CD14-positive monocyte (primary cell): ENCODE results near the gene MSI1. TPM values are rescaled to one million over a fixed set of nuclear protein-coding genes. Genes with fewer than 3 reads are reported as not detected.

Experiments
- DNase-seq, 3 donors: peaks; one replicate each; pipeline ENCODE4 v3.0.0-alpha.2; 2011 to 2022
- H2AFZ ChIP-seq: 2 replicates; pipeline ENCODE4 v1.6.0; 2012; ENCODE audit warnings: mild to moderate bottlenecking, low read depth, low read length, inconsistent platforms; ENCODE audit not compliant: insufficient read depth, poor library complexity, severe bottlenecking
- H3K27ac ChIP-seq, 2 donors: 1 replicate in 1 of 2; 2 replicates in 1 of 2; pipeline ENCODE4 v1.5.1; 2012 to 2013; ENCODE audit warnings: low read length in 2 of 2, control low read depth in 1 of 2, inconsistent platforms in 1 of 2, low read depth in 1 of 2, mild to moderate bottlenecking in 1 of 2
- H3K27me3 ChIP-seq, 2 donors: one replicate each; pipeline versions ENCODE4 v1.6.0 to v1.6.1; 2011 to 2013; ENCODE audit warnings: low read length in 2 of 2; ENCODE audit not compliant: control insufficient read depth in 2 of 2, insufficient read depth in 2 of 2
- H3K36me3 ChIP-seq, 2 donors: replicated peaks in 1 of 2; 1 replicate in 1 of 2; 2 replicates in 1 of 2; pipeline versions ENCODE4 v1.5.1 to v1.6.1; 2012 to 2013; ENCODE audit warnings: low read length in 2 of 2, control low read depth in 1 of 2, inconsistent platforms in 1 of 2, mild to moderate bottlenecking in 1 of 2; ENCODE audit not compliant: insufficient read depth in 2 of 2, control insufficient read depth in 1 of 2
- H3K4me1 ChIP-seq, 2 donors: 1 replicate in 1 of 2; 2 replicates in 1 of 2; pipeline versions ENCODE4 v1.5.1 to v1.6.1; 2012 to 2013; ENCODE audit warnings: low read length in 2 of 2, control low read depth in 1 of 2, inconsistent platforms in 1 of 2, mild to moderate bottlenecking in 1 of 2, moderate library complexity in 1 of 2; ENCODE audit not compliant: insufficient read depth in 2 of 2, control insufficient read depth in 1 of 2
- H3K4me2 ChIP-seq: replicated peaks from 2 replicates; pipeline ENCODE3; 2012; ENCODE audit warnings: low read length, moderate library complexity, mild to moderate bottlenecking; ENCODE audit not compliant: poor library complexity, severe bottlenecking; ENCODE audit errors: extremely low read depth
- H3K4me3 ChIP-seq, 3 experiments: fragments of 200-600 bp in 1 of 3; sonication (generic) in 1 of 3; replicated peaks in 1 of 3; 1 replicate in 2 of 3; 2 replicates in 1 of 3; pipeline ENCODE4 v1.5.1; 2011 to 2013; ENCODE audit warnings: low read length in 3 of 3, mild to moderate bottlenecking in 3 of 3, control low read depth in 2 of 3, low read depth in 2 of 3, inconsistent platforms in 1 of 3, moderate library complexity in 1 of 3
- H3K79me2 ChIP-seq: 2 replicates; pipeline ENCODE4 v1.6.0; 2012; ENCODE audit warnings: mild to moderate bottlenecking, control low read depth, inconsistent platforms, low read length, moderate library complexity; ENCODE audit not compliant: insufficient read depth
- H3K9ac ChIP-seq: 2 replicates; pipeline ENCODE4 v1.6.0; 2017; ENCODE audit warnings: low read length, mild to moderate bottlenecking; ENCODE audit not compliant: insufficient read depth, poor library complexity, severe bottlenecking
- H3K9me3 ChIP-seq, 2 donors: replicated peaks in 1 of 2; 1 replicate in 1 of 2; 2 replicates in 1 of 2; pipeline versions ENCODE4 v1.5.1 to v1.6.1; 2012 to 2013; ENCODE audit warnings: low read length in 2 of 2, control low read depth in 1 of 2; ENCODE audit not compliant: control insufficient read depth in 1 of 2, insufficient read depth in 1 of 2
- H4K20me1 ChIP-seq: 2 replicates; pipeline ENCODE4 v1.6.0; 2012; ENCODE audit warnings: mild to moderate bottlenecking, low read length, control low read depth, moderate library complexity; ENCODE audit not compliant: insufficient read depth
- H3K27ac Mint-ChIP-seq, 7 donors: one replicate each; pipeline ENCODE4 v1.8.0; 2020; ENCODE audit warnings: mild to moderate bottlenecking in 7 of 7, mixed read lengths in 7 of 7, moderate library complexity in 6 of 7, inconsistent platforms in 2 of 7
- H3K27me3 Mint-ChIP-seq, 3 donors: one replicate each; pipeline ENCODE4 v1.8.0; 2021 to 2022; ENCODE audit warnings: low read depth in 3 of 3, mild to moderate bottlenecking in 3 of 3, mixed read lengths in 3 of 3, moderate library complexity in 3 of 3, inconsistent platforms in 1 of 3
- H3K36me3 Mint-ChIP-seq, 2 donors: one replicate each; pipeline ENCODE4 v1.8.0; 2020; ENCODE audit warnings: mixed read lengths in 2 of 2, inconsistent platforms in 1 of 2, mild to moderate bottlenecking in 1 of 2
- H3K4me1 Mint-ChIP-seq: one replicate; pipeline ENCODE4 v1.8.0; 2020; ENCODE audit warnings: mild to moderate bottlenecking, mixed read lengths
- H3K4me3 Mint-ChIP-seq, 2 donors: one replicate each; pipeline ENCODE4 v1.8.0; 2020; ENCODE audit warnings: mild to moderate bottlenecking in 2 of 2, mixed read lengths in 2 of 2, moderate library complexity in 1 of 2
- H3K9me3 Mint-ChIP-seq, 7 donors: one replicate each; pipeline ENCODE4 v1.8.0; 2020 to 2022; ENCODE audit warnings: mixed read lengths in 7 of 7, mild to moderate bottlenecking in 6 of 7, moderate library complexity in 6 of 7, inconsistent platforms in 2 of 7
- WGBS: methylation state at CpG from one replicate; pipeline ENCODE4 v1.1.5; 2013; ENCODE audit warnings: missing lambda C conversion rate; ENCODE audit not compliant: insufficient coverage; 5-methylcytosine and 5-hydroxymethylcytosine counted together
- intact Hi-C, 2 donors: fragments of 100-400 bp; cut with micrococcal nuclease; formaldehyde crosslinking; loops; one replicate each; pipeline versions ENCODE4 v1.15.0 to v1.15.1; 2023
- polyA plus RNA-seq, 3 donors: library from polyadenylated mRNA; depleted of rRNA in 1 of 3; unstranded in 2 of 3; stranded (reverse) in 1 of 3; fragments of 300-500 nt in 2 of 3; fragments of >200 nt in 1 of 3; fragmentation: Illumina TruSeq in 2 of 3; gene quantifications; 1 replicate in 2 of 3; 2 replicates in 1 of 3; pipeline ENCODE4 v1.2.3, GENCODE V29; 2012 to 2021
- TF ChIP-seq, protein P1 (sequence below): fragments of 200-600 bp; IDR thresholded peaks from one replicate; pipeline ENCODE4 v1.8.0; 2022; ENCODE audit warnings: antibody characterized with exemption, mild to moderate bottlenecking

MSI1 gene
- polyA plus RNA-seq, 3 donors = not detected

DNA sequence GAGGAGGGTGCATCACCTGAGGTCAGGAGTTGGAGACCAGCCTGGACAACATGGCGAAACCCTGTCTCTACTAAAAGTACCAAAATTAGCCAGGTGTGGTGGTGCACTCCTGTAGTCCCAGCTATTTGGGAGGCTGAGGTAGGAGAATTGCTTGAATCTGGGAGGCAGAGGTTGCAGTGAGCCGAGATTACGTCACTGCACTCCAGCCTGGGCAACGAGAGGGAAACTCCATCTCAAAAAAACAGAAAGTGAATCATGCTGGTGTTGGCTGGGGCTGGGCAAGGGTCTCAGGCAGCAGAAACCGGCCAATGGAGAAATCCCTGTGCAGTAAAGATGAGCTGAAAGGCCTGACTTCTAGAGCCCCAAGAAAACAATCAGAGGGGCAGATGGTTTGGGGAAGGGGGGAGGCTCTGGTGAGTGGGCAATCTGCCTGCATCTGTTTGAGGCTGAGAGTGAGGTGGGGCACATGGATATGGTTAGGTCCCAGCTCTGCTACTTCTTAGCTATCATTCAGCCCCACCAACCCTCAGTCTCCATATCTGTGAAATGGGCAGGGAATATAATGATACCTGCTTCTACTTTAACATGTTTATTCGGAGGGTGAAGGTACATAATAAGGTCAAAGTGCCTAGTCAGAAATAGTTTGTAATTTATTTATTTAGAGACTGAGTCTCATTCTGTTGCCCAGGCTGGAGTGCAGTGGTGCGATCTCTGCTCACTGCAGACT, 47.7 kb upstream of the MSI1 start:
- Histone ChIP-seq H3K9me3 (no peaks in the 10 kb centered on the region), H3K4me3 (no peak overlapping the region), H3K9ac (no peak overlapping the region), H3K27ac (no peak overlapping the region), H3K79me2 (no peaks in the 10 kb centered on the region), H4K20me1 (no peaks in the 10 kb centered on the region), H3K36me3 (no peaks in the 10 kb centered on the region), H3K27me3 (no peaks in the 10 kb centered on the region), H3K4me1 (no peaks in the 10 kb centered on the region), H2AFZ (no peak overlapping the region), H3K4me2 (no peak overlapping the region)
- no peaks in the 10 kb centered on the region for H3K36me3 Mint-ChIP-seq
- WGBS = 80% methylated on average over 2 of the region's 7 CpGs
- TF ChIP-seq, protein P1, sequence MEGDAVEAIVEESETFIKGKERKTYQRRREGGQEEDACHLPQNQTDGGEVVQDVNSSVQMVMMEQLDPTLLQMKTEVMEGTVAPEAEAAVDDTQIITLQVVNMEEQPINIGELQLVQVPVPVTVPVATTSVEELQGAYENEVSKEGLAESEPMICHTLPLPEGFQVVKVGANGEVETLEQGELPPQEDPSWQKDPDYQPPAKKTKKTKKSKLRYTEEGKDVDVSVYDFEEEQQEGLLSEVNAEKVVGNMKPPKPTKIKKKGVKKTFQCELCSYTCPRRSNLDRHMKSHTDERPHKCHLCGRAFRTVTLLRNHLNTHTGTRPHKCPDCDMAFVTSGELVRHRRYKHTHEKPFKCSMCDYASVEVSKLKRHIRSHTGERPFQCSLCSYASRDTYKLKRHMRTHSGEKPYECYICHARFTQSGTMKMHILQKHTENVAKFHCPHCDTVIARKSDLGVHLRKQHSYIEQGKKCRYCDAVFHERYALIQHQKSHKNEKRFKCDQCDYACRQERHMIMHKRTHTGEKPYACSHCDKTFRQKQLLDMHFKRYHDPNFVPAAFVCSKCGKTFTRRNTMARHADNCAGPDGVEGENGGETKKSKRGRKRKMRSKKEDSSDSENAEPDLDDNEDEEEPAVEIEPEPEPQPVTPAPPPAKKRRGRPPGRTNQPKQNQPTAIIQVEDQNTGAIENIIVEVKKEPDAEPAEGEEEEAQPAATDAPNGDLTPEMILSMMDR = no peak
- H3K9me3 Mint-ChIP-seq = no peaks in the 10 kb centered on the region
- no peak overlapping the region for H3K4me3 Mint-ChIP-seq
- no peak for DNase-seq
- no peaks in the 10 kb centered on the region for H3K4me1 Mint-ChIP-seq
- H3K27me3 Mint-ChIP-seq = peaks cover 2 to 14% (median 7%) of the 10 kb centered on the region in 3 donors
- H3K27ac Mint-ChIP-seq = no peak overlapping the region
- intact Hi-C loops = no loop called here

DNA sequence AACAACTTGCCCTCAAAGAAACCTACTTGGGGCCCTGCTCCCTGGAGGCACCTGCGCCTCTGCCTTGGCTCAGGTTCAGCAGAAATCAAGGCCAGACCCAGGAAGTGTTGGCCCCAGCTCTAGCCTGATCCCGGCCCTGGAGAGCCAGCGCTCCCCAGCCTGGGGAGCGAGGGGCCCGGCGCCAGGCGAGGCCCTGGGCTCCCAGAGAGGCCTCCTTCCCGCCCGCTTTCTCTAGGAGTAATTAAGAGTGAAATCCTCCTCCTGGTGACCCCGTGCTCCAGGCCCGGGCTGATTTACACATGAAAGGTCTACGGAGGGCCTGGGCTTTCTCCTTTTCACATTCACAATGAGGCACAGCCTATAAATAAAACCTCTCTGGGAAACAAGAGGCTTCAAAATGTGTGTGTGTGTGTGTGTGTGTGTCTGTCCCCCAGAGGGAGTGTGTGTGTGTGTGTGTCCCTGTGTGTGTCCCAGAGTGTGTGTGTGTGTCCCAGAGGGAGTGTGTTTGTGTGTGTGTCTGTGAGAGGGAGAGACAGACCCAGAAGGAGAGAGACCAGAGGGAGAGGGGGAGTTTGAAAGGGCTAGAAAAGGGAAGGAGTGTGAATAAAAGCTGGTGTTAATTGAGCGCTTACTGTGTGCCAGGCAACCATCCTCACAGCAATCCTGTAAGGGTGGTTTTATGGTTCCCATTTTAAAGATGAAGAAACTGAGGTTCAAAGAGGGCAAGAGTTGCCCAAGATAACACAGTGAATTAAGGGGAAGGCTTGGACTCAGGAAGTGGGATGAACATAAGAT, 45.1 kb upstream of the MSI1 start:
- Mint-ChIP-seq H3K4me3 (no peak overlapping the region), H3K27me3 (peaks cover 5 to 7% (median 5%) of the 10 kb centered on the region in 3 donors), H3K27ac (no peak overlapping the region), H3K4me1 (no peaks in the 10 kb centered on the region), H3K9me3 (no peaks in the 10 kb centered on the region), H3K36me3 (no peaks in the 10 kb centered on the region)
- TF ChIP-seq, protein P1 = no peak
- Histone ChIP-seq H3K4me3 (no peak overlapping the region), H3K27ac (no peak overlapping the region), H3K36me3 (no peaks in the 10 kb centered on the region), H3K4me2 (no peak overlapping the region), H4K20me1 (no peaks in the 10 kb centered on the region), H3K4me1 (no peaks in the 10 kb centered on the region), H2AFZ (no peak overlapping the region), H3K9me3 (no peaks in the 10 kb centered on the region), H3K9ac (no peak overlapping the region), H3K27me3 (no peaks in the 10 kb centered on the region), H3K79me2 (no peaks in the 10 kb centered on the region)
- intact Hi-C loops = no loop called here
- no peak for DNase-seq
- 94% methylated on average over 8 of the region's 13 CpGs for WGBS
